H1 (cell line): ENCODE measurements around the gene GPX4. TPM values are rescaled to one million over a fixed set of nuclear protein-coding genes. Genes with fewer than 3 reads are reported as not detected.

Experiments
- CTCF ChIA-PET: fragments of 300-600 bp; sonication (Branson Sonifier 250); formaldehyde crosslinking; loops from one replicate; lab custom pipeline; 2021; ENCODE audit not compliant: partially characterized antibody; lab: Charles Lee
- POLR2A ChIA-PET: fragments of 300-600 bp; sonication (Branson Sonifier 250); formaldehyde crosslinking; loops from one replicate; lab custom pipeline; 2021; ENCODE audit warnings: inconsistent platforms; ENCODE audit not compliant: partially characterized antibody; lab: Charles Lee
- DNase-seq, 2 experiments: peaks; one replicate each; pipeline versions ENCODE4 v3.0.0 to v3.0.0-alpha.2; 2010 to 2022; ENCODE audit warnings: low spot score in 2 of 2, low read depth in 1 of 2, mixed read lengths in 1 of 2
- FAIRE-seq: peaks from 2 replicates; lab custom pipeline; 2011; peaks lifted over from hg19 to GRCh38; lab: Jason Lieb, UNC
- H2AFZ ChIP-seq: 2 replicates; pipeline ENCODE4 v1.8.1; 2012; ENCODE audit warnings: low read length, inconsistent platforms
- H2AK5ac ChIP-seq: 2 replicates; pipeline ENCODE4 v1.6.1; 2013; ENCODE audit warnings: low read depth, low read length
- H2BK120ac ChIP-seq: replicated peaks from 2 replicates; pipeline ENCODE3; 2013; ENCODE audit warnings: low read depth, low read length, inconsistent platforms
- H2BK12ac ChIP-seq: 2 replicates; pipeline ENCODE4 v1.6.1; 2013; ENCODE audit warnings: low read depth, low read length
- H2BK15ac ChIP-seq: 2 replicates; pipeline ENCODE4 v1.6.1; 2013; ENCODE audit warnings: low read length
- H2BK20ac ChIP-seq: 2 replicates; pipeline ENCODE4 v1.6.1; 2013; ENCODE audit warnings: low read length
- H2BK5ac ChIP-seq: 2 replicates; pipeline ENCODE4 v1.6.1; 2013; ENCODE audit warnings: low read depth, low read length
- H3K14ac ChIP-seq: 2 replicates; pipeline ENCODE4 v1.6.1; 2013; ENCODE audit warnings: inconsistent platforms; ENCODE audit not compliant: insufficient read length
- H3K18ac ChIP-seq: 2 replicates; pipeline ENCODE4 v1.6.1; 2013; ENCODE audit warnings: low read length; ENCODE audit errors: extremely low read depth
- H3K23ac ChIP-seq: 2 replicates; pipeline ENCODE4 v1.6.1; 2013; ENCODE audit warnings: inconsistent platforms; ENCODE audit not compliant: insufficient read length
- H3K23me2 ChIP-seq: 2 replicates; pipeline ENCODE4 v1.6.1; 2013; ENCODE audit warnings: low read depth, low read length
- H3K27ac ChIP-seq: 2 replicates; pipeline ENCODE4 v1.6.1; 2011; ENCODE audit warnings: low read depth, low read length, inconsistent platforms
- H3K27me3 ChIP-seq, 4 experiments: replicated peaks in 1 of 4; 1 replicate in 1 of 4; 2 replicates in 3 of 4; pipeline versions ENCODE4 v1.6.1 to v1.8.1; 2011 to 2013; ENCODE audit warnings: low read length in 3 of 4, mild to moderate bottlenecking in 3 of 4, inconsistent platforms in 2 of 4, mixed read lengths in 2 of 4, moderate library complexity in 1 of 4; ENCODE audit not compliant: control insufficient read depth in 3 of 4, insufficient read depth in 3 of 4; ENCODE audit errors: extremely low read depth in 1 of 4
- H3K36me3 ChIP-seq, 4 experiments: 2 replicates each; pipeline versions ENCODE4 v1.6.1 to v1.8.1; 2011 to 2013; ENCODE audit warnings: mild to moderate bottlenecking in 4 of 4, low read length in 3 of 4, moderate library complexity in 2 of 4, control low read depth in 1 of 4, inconsistent platforms in 1 of 4; ENCODE audit not compliant: insufficient read depth in 4 of 4, control insufficient read depth in 2 of 4
- H3K4ac ChIP-seq: replicated peaks from 2 replicates; pipeline ENCODE3; 2013; ENCODE audit warnings: low read length, low read depth, mixed read lengths, inconsistent platforms; ENCODE audit not compliant: insufficient read length
- H3K4me1 ChIP-seq, 4 experiments: replicated peaks in 1 of 4; 1 replicate in 1 of 4; 2 replicates in 3 of 4; pipeline versions ENCODE4 v1.6.1 to v1.8.1; 2011 to 2013; ENCODE audit warnings: low read length in 3 of 4, inconsistent platforms in 2 of 4, mixed read lengths in 1 of 4; ENCODE audit not compliant: insufficient read depth in 4 of 4, control insufficient read depth in 3 of 4
- H3K4me2 ChIP-seq, 2 experiments: 2 replicates each; pipeline versions ENCODE4 v1.6.1 to v1.8.1; 2011 to 2013; ENCODE audit warnings: low read depth in 2 of 2, low read length in 2 of 2, control low read depth in 1 of 2, inconsistent platforms in 1 of 2, mild to moderate bottlenecking in 1 of 2; ENCODE audit not compliant: insufficient read depth in 1 of 2
- H3K4me3 ChIP-seq, 4 experiments: fragments of 200-600, 300-600 bp in 1 of 4; sonication (generic), shearing (Covaris generic), sonication (Bioruptor Twin) in 1 of 4; 2 replicates each; pipeline versions ENCODE4 v1.5.1 to v1.8.1; 2011 to 2016; ENCODE audit warnings: low read length in 4 of 4, low read depth in 3 of 4, control low read depth in 2 of 4, inconsistent platforms in 2 of 4, mild to moderate bottlenecking in 2 of 4, mixed read lengths in 1 of 4, moderate library complexity in 1 of 4; ENCODE audit not compliant: insufficient read depth in 2 of 4; ENCODE audit errors: extremely low read depth in 1 of 4
- H3K56ac ChIP-seq: replicated peaks from 2 replicates; pipeline ENCODE3; 2013; ENCODE audit warnings: low read depth, mild to moderate bottlenecking, mixed read lengths, low read length, inconsistent platforms; ENCODE audit not compliant: insufficient read length
- H3K79me1 ChIP-seq: 2 replicates; pipeline ENCODE4 v1.6.1; 2013; ENCODE audit warnings: low read depth, low read length, control low read depth
- H3K79me2 ChIP-seq, 2 experiments: 2 replicates each; pipeline versions ENCODE4 v1.6.1 to v1.8.1; 2012 to 2013; ENCODE audit warnings: low read length in 2 of 2, mild to moderate bottlenecking in 2 of 2, inconsistent platforms in 1 of 2; ENCODE audit not compliant: insufficient read depth in 2 of 2, control insufficient read depth in 1 of 2
- H3K9ac ChIP-seq, 4 experiments: replicated peaks in 1 of 4; 1 replicate in 1 of 4; 2 replicates in 3 of 4; pipeline versions ENCODE4 v1.6.1 to v1.8.1; 2011 to 2013; ENCODE audit warnings: low read depth in 3 of 4, low read length in 3 of 4, control low read depth in 2 of 4, mild to moderate bottlenecking in 2 of 4, moderate library complexity in 2 of 4, inconsistent platforms in 1 of 4; ENCODE audit errors: extremely low read depth in 1 of 4
- H3K9me3 ChIP-seq, 2 experiments: 2 replicates each; pipeline versions ENCODE4 v1.6.1 to v1.8.1; 2012 to 2013; ENCODE audit warnings: mild to moderate bottlenecking in 2 of 2, moderate library complexity in 2 of 2, control low read depth in 1 of 2, inconsistent platforms in 1 of 2, low read depth in 1 of 2, low read length in 1 of 2, mixed read lengths in 1 of 2; ENCODE audit not compliant: insufficient read depth in 2 of 2
- H4K20me1 ChIP-seq, 2 experiments: replicated peaks in 1 of 2; 2 replicates each; pipeline versions ENCODE3 to v1.8.1; 2011 to 2013; ENCODE audit warnings: inconsistent platforms in 2 of 2, low read length in 2 of 2, mild to moderate bottlenecking in 1 of 2; ENCODE audit not compliant: insufficient read depth in 2 of 2, control insufficient read depth in 1 of 2
- H4K5ac ChIP-seq: 2 replicates; pipeline ENCODE4 v1.6.1; 2013; ENCODE audit warnings: low read length, low read depth, mixed read lengths, inconsistent platforms; ENCODE audit not compliant: insufficient read length
- H4K8ac ChIP-seq: 2 replicates; pipeline ENCODE4 v1.8.0; 2013; ENCODE audit warnings: mild to moderate bottlenecking, moderate library complexity, low read length, inconsistent platforms; ENCODE audit not compliant: insufficient read depth; ENCODE audit errors: extremely low read depth
- H4K91ac ChIP-seq: replicated peaks from 2 replicates; pipeline ENCODE3; 2013; ENCODE audit warnings: low read length, mixed read lengths, inconsistent platforms; ENCODE audit not compliant: insufficient read length
- BCL11A ChIP-seq, 2 experiments: IDR thresholded peaks; one replicate each; pipeline ENCODE4 v1.6.1; 2011; ENCODE audit warnings: low read depth in 2 of 2, low read length in 2 of 2, mild to moderate bottlenecking in 2 of 2
- CTCF ChIP-seq, 3 experiments: IDR thresholded peaks; 1 replicate in 2 of 3; 2 replicates in 1 of 3; pipeline versions ENCODE4 v1.5.1 to v1.6.1; 2011; ENCODE audit warnings: low read length in 3 of 3, mild to moderate bottlenecking in 3 of 3, inconsistent platforms in 2 of 3, low read depth in 1 of 3, moderate library complexity in 1 of 3; ENCODE audit not compliant: insufficient read depth in 1 of 3; ENCODE audit errors: control extremely low read depth in 1 of 3
- JUN ChIP-seq: IDR thresholded peaks from 2 replicates; pipeline ENCODE4 v1.6.1; 2011; ENCODE audit warnings: low read depth, mild to moderate bottlenecking, improper control_type of control experiment, low read length
- KDM4A ChIP-seq: IDR thresholded peaks from one replicate; pipeline ENCODE4 v1.7.1; 2012; ENCODE audit warnings: low read depth, mild to moderate bottlenecking, moderate library complexity, low read length, inconsistent platforms; ENCODE audit not compliant: severe bottlenecking
- RBBP5 ChIP-seq: IDR thresholded peaks from 2 replicates; pipeline ENCODE4 v1.7.1; 2012; ENCODE audit warnings: low read depth, mild to moderate bottlenecking, inconsistent platforms, low read length, moderate library complexity, borderline replicate concordance
- SP1 ChIP-seq: IDR thresholded peaks from 2 replicates; pipeline ENCODE4 v1.6.1; 2011; ENCODE audit warnings: low read depth, low read length
- SUZ12 ChIP-seq: fragments of 200-600 bp; sonication (generic); IDR thresholded peaks from 2 replicates; pipeline ENCODE4 v1.6.1; 2012; ENCODE audit warnings: mild to moderate bottlenecking, inconsistent platforms, low read length, moderate library complexity, mixed read lengths
- TAF1 ChIP-seq: IDR thresholded peaks from 2 replicates; pipeline ENCODE4 v1.6.1; 2011; ENCODE audit warnings: mild to moderate bottlenecking, low read depth, low read length
- TEAD4 ChIP-seq: IDR thresholded peaks from 2 replicates; pipeline ENCODE4 v1.6.1; 2012; ENCODE audit warnings: low read depth, low read length, inconsistent platforms, mixed read lengths
- WGBS, 2 experiments: shearing (Covaris generic) in 1 of 2; methylation state at CpG; one replicate each; pipeline versions ENCODE4 v1.1.6 to v1.1.7; 2013 to 2015; ENCODE audit warnings: low lambda C conversion rate in 2 of 2, mixed read lengths in 2 of 2, inconsistent platforms in 1 of 2, low coverage in 1 of 2, missing lambda C conversion rate in 1 of 2; ENCODE audit not compliant: insufficient replicate concordance in 2 of 2, insufficient coverage in 1 of 2, insufficient read length in 1 of 2; ENCODE audit errors: extremely low coverage in 1 of 2, missing lambda C conversion rate in 1 of 2; 5-methylcytosine and 5-hydroxymethylcytosine counted together
- polyA plus RNA-seq, 7 experiments: library from polyadenylated mRNA; depleted of rRNA in 3 of 7; stranded (reverse) in 5 of 7; unstranded in 2 of 7; fragments of >200 nt in 5 of 7; fragments of 200-250 nt in 2 of 7; gene quantifications; 1 replicate in 5 of 7; 2 replicates in 1 of 7; 4 replicates in 1 of 7; pipeline versions ENCODE4 v1.2.1 to v1.2.3, GENCODE V29; 2011 to 2013; ENCODE audit warnings: missing spikeins in 2 of 7, mixed read lengths in 2 of 7
- total RNA-seq: library from RNA; stranded (reverse); fragmentation: NEBNext Ultra II Directional; extraction: Animal tissue kit (Norgen Biotek cat#: 25700); gene quantifications from 2 replicates; pipeline ENCODE4 v1.2.1, GENCODE V29; 2021

The GPX4 gene
- total and polyA plus RNA-seq, 2 of the 8 experiments (the other 6 are each of a cell fraction or from before 2014, with no cell fraction given), result 342 to 693 TPM

GRCh38 chr19:1106841-1107660 is 3.3 kb downstream of the GPX4 start:
- no peak overlapping the region for H3K23ac ChIP-seq
- peak overlapping the region; percentile 3 for H4K8ac ChIP-seq
- no peak overlapping the region for H2AFZ ChIP-seq
- FAIRE-seq (no peak), DNase-seq (no peak)
- no peak overlapping the region for H2AK5ac ChIP-seq
- peaks cover 8 to 32% (median 17%) of the 10 kb centered on the region in 4 experiments; a peak in 6 of 8 replicates for H3K36me3 ChIP-seq
- H3K4me3 ChIP-seq, result no peak overlapping the region
- H2BK12ac ChIP-seq, result no peak overlapping the region
- H2BK5ac ChIP-seq, result no peak overlapping the region
- no peak overlapping the region for H4K91ac ChIP-seq
- H3K27me3 ChIP-seq, result no peaks in the 10 kb centered on the region
- 90% methylated on average over 13 of the region's 17 CpGs; no CpG with 5 or more reads in 1 of the 2 experiments for WGBS, 2 experiments
- H4K20me1 ChIP-seq, result peaks cover 5 to 14% of the 10 kb centered on the region in 2 experiments
- H3K18ac ChIP-seq, result no peak overlapping the region
- peaks cover 4% of the 10 kb centered on the region for H3K79me1 ChIP-seq
- POLR2A ChIA-PET, result interaction anchor here (0.9 to 9.8 kb wide), 10 partner anchors 8 to 129 kb away, joined by 3 to 116 read pairs (median 4); partner anchors contain the start of genes ABCA7 and RNU6-2
- H3K9ac ChIP-seq, result no peak overlapping the region
- H2BK15ac ChIP-seq, result no peak overlapping the region
- H3K56ac ChIP-seq, result no peak overlapping the region
- H3K14ac ChIP-seq, result no peak overlapping the region
- no peak overlapping the region for H3K4ac ChIP-seq
- CTCF ChIA-PET, result interaction anchor here (0.5 to 2.1 kb wide), 7 partner anchors 9 to 92 kb away, joined by 3 to 5 read pairs (median 3); no protein-coding TSS in a partner anchor
- H3K23me2 ChIP-seq, result peaks cover 7% of the 10 kb centered on the region; the same call in 1 of the 2 replicates
- H3K9me3 ChIP-seq, result no peaks in the 10 kb centered on the region
- H3K4me1 ChIP-seq, result peaks cover 0 to 15% (median 7%) of the 10 kb centered on the region in 4 experiments; a peak in 5 of 7 replicates
- H2BK120ac ChIP-seq, result no peak overlapping the region
- H3K4me2 ChIP-seq, result no peak overlapping the region
- 0 out of 2 replicates have a peak overlapping the region, but pooled peaks have one; percentile 7 for H3K27ac ChIP-seq
- H2BK20ac ChIP-seq, result no peak overlapping the region
- H4K5ac ChIP-seq, result no peak overlapping the region
- H3K79me2 ChIP-seq, result no peaks in the 10 kb centered on the region; a peak in 1 of 4 replicates
- TF ChIP-seq TAF1 (no peak), SP1 (no peak), JUN (no peak), CTCF (IDR thresholded peaks at IDR 0.05; ENCODE audit: control extremely low read depth in 1 of 3, insufficient read depth in 1 of 3, low read depth in 1 of 3, low read length in 3 of 3) (peak in 1 of 3 experiments; percentile 5; a peak in 1 of 4 replicates), BCL11A (IDR thresholded peaks at IDR 0.05; ENCODE audit: low read depth in 2 of 2, low read length in 2 of 2) (no peak), SUZ12 (no peak), TEAD4 (no peak), KDM4A (no peak), RBBP5 (no peak)
